Spleen (tissue), 11 donors: ENCODE measurements around the gene TOB2. TPM values are rescaled to one million over a fixed set of nuclear protein-coding genes. Genes with fewer than 3 reads are reported as not detected.

Experiments used
- DNase-seq: peaks from one replicate; pipeline ENCODE4 v3.0.0-alpha.2; 2020
- H3K27ac ChIP-seq, 8 donors: fragments of 200-600 bp; sonication (generic) in 7 of 8; 1 replicate in 4 of 8; 2 replicates in 4 of 8; pipeline versions ENCODE4 v1.5.0 to v1.8.0; 2016 to 2021; ENCODE audit warnings: inconsistent platforms in 4 of 8, mild to moderate bottlenecking in 4 of 8, moderate library complexity in 1 of 8
- H3K27me3 ChIP-seq, 7 donors: fragments of 200-600 bp; sonication (generic) in 6 of 7; replicated peaks in 1 of 7; 1 replicate in 4 of 7; 2 replicates in 3 of 7; pipeline versions ENCODE4 v1.5.0 to v1.8.0; 2016 to 2021; ENCODE audit warnings: inconsistent platforms in 3 of 7, mild to moderate bottlenecking in 1 of 7
- H3K36me3 ChIP-seq, 6 donors: fragments of 200-600 bp; sonication (generic) in 5 of 6; 1 replicate in 4 of 6; 2 replicates in 2 of 6; pipeline versions ENCODE4 v1.5.0 to v1.8.0; 2016 to 2021; ENCODE audit warnings: inconsistent platforms in 2 of 6
- H3K4me1 ChIP-seq, 6 donors: fragments of 200-600 bp; sonication (generic) in 5 of 6; 1 replicate in 3 of 6; 2 replicates in 3 of 6; pipeline versions ENCODE4 v1.5.0 to v1.8.0; 2016 to 2021; ENCODE audit warnings: inconsistent platforms in 3 of 6
- H3K4me3 ChIP-seq, 8 donors: fragments of 200-600 bp; sonication (generic) in 7 of 8; 1 replicate in 4 of 8; 2 replicates in 4 of 8; pipeline versions ENCODE4 v1.5.0 to v1.8.0; 2016 to 2021; ENCODE audit warnings: inconsistent platforms in 4 of 8, mild to moderate bottlenecking in 4 of 8, moderate library complexity in 2 of 8
- H3K9me3 ChIP-seq, 8 donors: fragments of 200-600 bp; sonication (generic) in 7 of 8; 1 replicate in 4 of 8; 2 replicates in 4 of 8; pipeline versions ENCODE4 v1.5.0 to v1.8.0; 2016 to 2021; ENCODE audit warnings: inconsistent platforms in 4 of 8
- POLR2A ChIP-seq, 3 donors: fragments of 450-650 bp; IDR thresholded peaks; one replicate each; pipeline ENCODE4 v1.5.1; 2017; ENCODE audit warnings: antibody characterized with exemption in 3 of 3, mild to moderate bottlenecking in 1 of 3
- POLR2AphosphoS5 ChIP-seq, 3 donors: sonication (generic); formaldehyde crosslinking; IDR thresholded peaks; one replicate each; pipeline ENCODE4 v1.5.1; 2017; ENCODE audit warnings: antibody characterized with exemption in 3 of 3
- WGBS, 5 donors: extraction: QIAGEN DNeasy Blood & Tissue Kit in 3 of 5; methylation state at CpG; one replicate each; pipeline versions ENCODE4 v1.1.5 to v1.1.7; 2013 to 2018; 5-methylcytosine and 5-hydroxymethylcytosine counted together
- intact Hi-C: fragments of 100-400 bp; cut with DNase I; formaldehyde crosslinking; loops from one replicate; pipeline ENCODE4 v1.15.0; 2023; ENCODE audit warnings: low total_unique reads
- polyA plus RNA-seq, 3 donors: library from polyadenylated mRNA; stranded (reverse); fragments of 200-250 nt; gene quantifications; one replicate each; pipeline ENCODE4 v1.2.1, GENCODE V29; 2013
- total RNA-seq, 7 donors: library from RNA; depleted of rRNA in 3 of 7; stranded (reverse); fragments of >200 nt in 3 of 7; fragmentation: NEBNext Ultra II Directional in 4 of 7; extraction: Animal tissue kit (Norgen Biotek cat#: 25700) in 4 of 7; gene quantifications; one replicate each; pipeline versions ENCODE4 v1.1.0 to v1.2.1, GENCODE V29; 2016 to 2021
- TF ChIP-seq, protein P1 (sequence below), 11 experiments: fragments of 200-600 bp in 7 of 11; fragments of 450-650 bp in 4 of 11; sonication (generic) in 4 of 11; IDR thresholded peaks in 8 of 11; conservative IDR thresholded peaks in 3 of 11; 1 replicate in 7 of 11; 2 replicates in 4 of 11; pipeline versions ENCODE4 v1.4.0 to v1.8.0; 2016 to 2021; ENCODE audit warnings: antibody characterized with exemption in 11 of 11, inconsistent platforms in 4 of 11, mild to moderate bottlenecking in 1 of 11
- donor health status: healthy with polysubstance abuse.
- donor health status: DM: no; HTN: no; CAD: no; lungs with moderate emphysema.
- donor health status: DM: no; HTN: no; CAD: no.
- donor health status: Bipolar disorder and iron deficiency.
- donor health status: healthy.
- donor health status: DM: no; HTN: no; CAD: no.
- donor health status: DM: yes; HTN: yes; CAD: no.

Gene TOB2
- total and polyA plus RNA-seq, 10 donors, result 7.5 to 52.4 (median 42.3) TPM

DNA sequence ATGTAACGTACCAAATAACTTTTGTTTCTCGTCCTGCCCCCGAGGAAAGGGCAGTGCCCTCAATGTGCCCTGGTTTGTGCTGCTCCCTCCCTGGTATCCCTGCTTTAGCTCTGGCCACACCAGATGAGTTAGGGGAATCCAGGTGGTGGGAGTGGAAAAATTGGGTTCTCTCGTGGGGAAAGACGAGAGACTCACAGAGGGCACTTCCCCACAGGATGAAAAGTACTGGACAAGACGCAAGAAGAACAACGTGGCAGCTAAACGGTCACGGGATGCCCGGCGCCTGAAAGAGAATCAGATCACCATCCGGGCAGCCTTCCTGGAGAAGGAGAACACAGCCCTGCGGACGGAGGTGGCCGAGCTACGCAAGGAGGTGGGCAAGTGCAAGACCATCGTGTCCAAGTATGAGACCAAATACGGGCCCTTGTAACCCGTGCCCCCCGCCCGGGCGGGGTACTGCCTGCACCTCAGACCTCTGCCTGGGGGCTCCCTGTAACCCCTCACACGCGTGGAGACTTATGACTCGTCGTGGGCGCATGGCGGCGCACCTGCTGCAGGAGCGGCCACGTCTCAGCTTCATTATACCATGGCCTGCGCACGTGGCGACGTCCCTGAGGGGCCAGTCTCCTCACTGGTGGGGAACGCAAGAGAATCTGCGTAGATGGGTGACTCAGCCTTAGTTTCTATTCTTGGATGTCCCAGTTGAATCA is 50.9 kb downstream of the TOB2 start:
- intact Hi-C loops, result no loop called here
- no peak overlapping the region for H3K27ac ChIP-seq
- H3K36me3 ChIP-seq, result peaks cover 0 to 71% (median 36%) of the 10 kb centered on the region in 6 donors
- H3K4me1 ChIP-seq, result peaks cover 0 to 18% (median 6%) of the 10 kb centered on the region in 6 donors
- no peak overlapping the region for H3K4me3 ChIP-seq
- H3K9me3 ChIP-seq, result no peaks in the 10 kb centered on the region
- DNase-seq, result no peak
- no peaks in the 10 kb centered on the region for H3K27me3 ChIP-seq
- WGBS, 5 donors, result 89 to 96% (median 93%) methylated on average over 32 to 37 of the region's 37 CpGs
- TF ChIP-seq POLR2AphosphoS5 (IDR thresholded peaks at IDR 0.05), result peak in 1 of 3 donors; percentile 38
- no peak for TF ChIP-seq POLR2A (IDR thresholded peaks at IDR 0.05)

DNA sequence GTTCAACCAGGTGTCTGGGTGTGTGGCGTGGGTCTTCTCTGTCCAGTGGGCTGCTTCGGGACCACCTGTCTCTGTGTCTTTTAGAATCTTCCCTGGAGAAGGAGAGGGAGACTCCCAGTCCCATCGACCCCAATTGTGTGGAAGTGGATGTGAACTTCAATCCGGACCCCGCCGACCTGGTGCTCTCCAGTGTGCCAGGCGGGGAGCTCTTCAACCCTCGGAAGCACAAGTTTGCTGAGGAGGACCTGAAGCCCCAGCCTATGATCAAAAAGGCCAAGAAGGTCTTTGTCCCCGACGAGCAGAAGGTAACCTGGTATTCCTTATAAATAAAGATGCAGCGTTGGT is 52.6 kb downstream of the TOB2 start:
- WGBS, 5 donors, result 87 to 94% (median 91%) methylated on average over 10 to 11 of the region's 11 CpGs
- intact Hi-C loops, result no loop called here
- Histone ChIP-seq H3K9me3 (no peaks in the 10 kb centered on the region), H3K27me3 (no peaks in the 10 kb centered on the region), H3K36me3 (peaks cover 0 to 88% (median 48%) of the 10 kb centered on the region in 6 donors), H3K4me3 (no peak overlapping the region), H3K27ac (peak overlapping the region in 7 of 8 donors; percentile 35 to 71 (median 67)), H3K4me1 (peaks cover 0 to 18% (median 6%) of the 10 kb centered on the region in 6 donors)
- no peak for DNase-seq
- TF ChIP-seq POLR2AphosphoS5 (IDR thresholded peaks at IDR 0.05), result no peak

DNA sequence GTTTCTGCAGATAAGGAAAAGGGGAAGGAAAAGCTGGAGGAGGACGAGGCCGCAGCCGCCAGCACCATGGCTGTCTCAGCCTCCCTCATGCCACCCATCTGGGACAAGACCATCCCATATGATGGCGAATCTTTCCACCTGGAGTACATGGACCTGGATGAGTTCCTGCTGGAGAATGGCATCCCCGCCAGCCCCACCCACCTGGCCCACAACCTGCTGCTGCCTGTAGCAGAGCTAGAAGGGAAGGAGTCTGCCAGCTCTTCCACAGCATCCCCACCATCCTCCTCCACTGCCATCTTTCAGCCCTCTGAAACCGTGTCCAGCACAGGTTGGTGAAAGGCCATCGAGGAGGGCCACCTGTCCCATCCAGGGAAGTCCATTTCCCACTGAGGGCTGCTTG is 59.3 kb downstream of the TOB2 start:
- no peak for DNase-seq
- H3K9me3 ChIP-seq, result no peaks in the 10 kb centered on the region
- H3K27ac ChIP-seq, result no peak overlapping the region
- intact Hi-C loops, result no loop called here
- no peak for TF ChIP-seq POLR2AphosphoS5 (IDR thresholded peaks at IDR 0.05)
- TF ChIP-seq, protein P1, sequence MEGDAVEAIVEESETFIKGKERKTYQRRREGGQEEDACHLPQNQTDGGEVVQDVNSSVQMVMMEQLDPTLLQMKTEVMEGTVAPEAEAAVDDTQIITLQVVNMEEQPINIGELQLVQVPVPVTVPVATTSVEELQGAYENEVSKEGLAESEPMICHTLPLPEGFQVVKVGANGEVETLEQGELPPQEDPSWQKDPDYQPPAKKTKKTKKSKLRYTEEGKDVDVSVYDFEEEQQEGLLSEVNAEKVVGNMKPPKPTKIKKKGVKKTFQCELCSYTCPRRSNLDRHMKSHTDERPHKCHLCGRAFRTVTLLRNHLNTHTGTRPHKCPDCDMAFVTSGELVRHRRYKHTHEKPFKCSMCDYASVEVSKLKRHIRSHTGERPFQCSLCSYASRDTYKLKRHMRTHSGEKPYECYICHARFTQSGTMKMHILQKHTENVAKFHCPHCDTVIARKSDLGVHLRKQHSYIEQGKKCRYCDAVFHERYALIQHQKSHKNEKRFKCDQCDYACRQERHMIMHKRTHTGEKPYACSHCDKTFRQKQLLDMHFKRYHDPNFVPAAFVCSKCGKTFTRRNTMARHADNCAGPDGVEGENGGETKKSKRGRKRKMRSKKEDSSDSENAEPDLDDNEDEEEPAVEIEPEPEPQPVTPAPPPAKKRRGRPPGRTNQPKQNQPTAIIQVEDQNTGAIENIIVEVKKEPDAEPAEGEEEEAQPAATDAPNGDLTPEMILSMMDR (IDR thresholded peaks at IDR 0.05 in 8 of 11, conservative IDR thresholded peaks at IDR 0.05 in 3 of 11), result no peak
- TF ChIP-seq POLR2A (IDR thresholded peaks at IDR 0.05), result no peak
- H3K27me3 ChIP-seq, result no peaks in the 10 kb centered on the region
- WGBS, 5 donors, result 62 to 90% (median 73%) methylated on average over 6 to 7 of the region's 7 CpGs
- peaks cover 0 to 54% (median 31%) of the 10 kb centered on the region in 6 donors for H3K36me3 ChIP-seq
- peaks cover 0 to 23% (median 13%) of the 10 kb centered on the region in 6 donors for H3K4me1 ChIP-seq
- H3K4me3 ChIP-seq, result no peak overlapping the region

DNA sequence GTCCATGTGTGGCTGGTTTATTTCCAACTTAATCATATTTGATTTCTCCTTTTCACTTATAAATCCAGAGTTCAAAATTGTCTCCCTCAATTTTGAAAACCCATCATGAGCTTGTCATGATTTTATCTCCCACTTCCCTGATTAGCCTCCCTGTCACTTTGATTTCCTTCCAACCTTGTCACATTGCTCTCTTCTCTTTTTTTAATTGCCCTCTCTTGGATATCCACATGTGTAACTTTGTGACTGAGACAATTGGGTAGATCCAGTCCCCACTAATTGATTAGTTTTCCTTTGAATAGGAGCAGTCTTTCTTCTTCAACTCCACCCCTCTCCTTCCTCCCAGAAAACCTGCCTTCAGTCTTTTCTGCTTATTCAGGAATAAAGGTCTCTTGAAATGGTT is 62.5 kb downstream of the TOB2 start:
- no peaks in the 10 kb centered on the region for H3K9me3 ChIP-seq
- no peaks in the 10 kb centered on the region for H3K27me3 ChIP-seq
- peak overlapping the region in 1 of 8 donors; percentile 95 for H3K27ac ChIP-seq
- H3K4me3 ChIP-seq, result no peak overlapping the region
- intact Hi-C loops, result no loop called here
- DNase-seq, result no peak
- H3K36me3 ChIP-seq, result peaks cover 0 to 22% (median 15%) of the 10 kb centered on the region in 6 donors
- TF ChIP-seq, protein P1 (IDR thresholded peaks at IDR 0.05 in 8 of 11, conservative IDR thresholded peaks at IDR 0.05 in 3 of 11), result no peak
- TF ChIP-seq POLR2AphosphoS5 (IDR thresholded peaks at IDR 0.05) (no peak), POLR2A (IDR thresholded peaks at IDR 0.05) (no peak)
- peaks cover 0 to 41% (median 20%) of the 10 kb centered on the region in 6 donors for H3K4me1 ChIP-seq

Other genes starting within 250 kb of the TOB2 start
- gene L3MBTL2, start 241.5 kb downstream of the TOB2 start, total RNA-seq, result 10 to 100 TPM; 15.7 to 33.8 (median 26.5) TPM
- gene L3MBTL2, start 241.5 kb downstream of the TOB2 start, polyA plus RNA-seq, result 10 to 100 TPM; 11.4 to 18.2 (median 12.6) TPM
- gene CHADL, start 205.9 kb downstream of the TOB2 start, total RNA-seq, result 1 to 10 TPM in 4 of 7 donors, under 1 TPM in 2, not detected in 1; 0.40 to 2.2 (median 1.2) TPM
- 1 to 10 TPM in 1 of 3 donors, under 1 TPM in 2; 0.89 to 1.3 (median 0.96) TPM for gene CHADL, start 205.9 kb downstream of the TOB2 start, polyA plus RNA-seq
- 10 to 100 TPM; 36.6 to 53.4 (median 43.7) TPM for gene RANGAP1, start 160.6 kb downstream of the TOB2 start, total RNA-seq
- gene RANGAP1, start 160.6 kb downstream of the TOB2 start, polyA plus RNA-seq, result 10 to 100 TPM; 26.8 to 52.8 (median 29.0) TPM
- 10 to 100 TPM; 38.7 to 59.1 (median 53.7) TPM for gene ZC3H7B, start 145.3 kb downstream of the TOB2 start, total RNA-seq
- 10 to 100 TPM; 10.5 to 34.2 (median 11.8) TPM for gene ZC3H7B, start 145.3 kb downstream of the TOB2 start, polyA plus RNA-seq
- 10 to 100 TPM in 6 of 7 donors, 1 to 10 TPM in 1; 7.6 to 29.9 (median 13.6) TPM for gene TEF, start 64.9 kb downstream of the TOB2 start, total RNA-seq
- gene TEF, start 64.9 kb downstream of the TOB2 start, polyA plus RNA-seq, result 1 to 10 TPM; 2.2 to 7.6 (median 3.0) TPM
- gene PHF5A, start 21.9 kb upstream of the TOB2 start, total RNA-seq, result 10 to 100 TPM; 29.6 to 41.2 (median 34.7) TPM
- gene PHF5A, start 21.9 kb upstream of the TOB2 start, polyA plus RNA-seq, result 10 to 100 TPM; 35.3 to 67.5 (median 50.3) TPM
- 10 to 100 TPM; 51.7 to 82.0 (median 76.2) TPM for gene ACO2, start 22.3 kb upstream of the TOB2 start, total RNA-seq
- 10 to 100 TPM; 21.4 to 31.7 (median 25.5) TPM for gene ACO2, start 22.3 kb upstream of the TOB2 start, polyA plus RNA-seq
- 10 to 100 TPM; 14.4 to 30.9 (median 22.4) TPM for gene POLR3H, start 97.7 kb upstream of the TOB2 start, total RNA-seq
- 10 to 100 TPM; 12.6 to 24.3 (median 14.6) TPM for gene POLR3H, start 97.7 kb upstream of the TOB2 start, polyA plus RNA-seq
- under 1 TPM in 4 of 7 donors, not detected in 3; 0.19 to 0.73 (median 0.28) TPM for gene CSDC2, start 114.2 kb upstream of the TOB2 start, total RNA-seq
- gene CSDC2, start 114.2 kb upstream of the TOB2 start, polyA plus RNA-seq, result under 1 TPM; 0.37 to 0.73 (median 0.58) TPM
- 10 to 100 TPM; 15.1 to 25.0 (median 15.9) TPM for gene PMM1, start 143.0 kb upstream of the TOB2 start, total RNA-seq
- gene PMM1, start 143.0 kb upstream of the TOB2 start, polyA plus RNA-seq, result 10 to 100 TPM; 18.9 to 20.2 (median 20.2) TPM
- gene DESI1, start 174.2 kb upstream of the TOB2 start, total RNA-seq, result 10 to 100 TPM; 17.5 to 29.8 (median 24.5) TPM
- gene DESI1, start 174.2 kb upstream of the TOB2 start, polyA plus RNA-seq, result 10 to 100 TPM in 1 of 3 donors, 1 to 10 TPM in 2; 8.1 to 13.5 (median 9.8) TPM
- 100 to 1,000 TPM; 122 to 183 (median 156) TPM for gene XRCC6, start 174.5 kb upstream of the TOB2 start, total RNA-seq
- 100 to 1,000 TPM in 2 of 3 donors, 10 to 100 TPM in 1; 93.6 to 129 (median 128) TPM for gene XRCC6, start 174.5 kb upstream of the TOB2 start, polyA plus RNA-seq
- 100 to 1,000 TPM in 5 of 7 donors, 10 to 100 TPM in 2; 89.0 to 116 (median 106) TPM for gene SNU13, start 242.1 kb upstream of the TOB2 start, total RNA-seq
- 100 to 1,000 TPM; 118 to 165 (median 161) TPM for gene SNU13, start 242.1 kb upstream of the TOB2 start, polyA plus RNA-seq